NCI-H1417 treated with DMSO at 0.1 percent for 48 hours (cell line): ENCODE results near the gene C9orf78.

ENCODE experiments used
- DNase-seq: peaks from one replicate; lab custom pipeline; 2025; lab: John Stamatoyannopoulos, UW

Gene C9orf78

GRCh38 chr9:129835128-129835859 is at the start of gene C9orf78, which contains the start of gene USP20:
C9orf78 (minus strand) TSS chr9:129835275; CDS start chr9:129835221, 54 bp downstream.
USP20 (plus strand) TSS chr9:129835458; CDS start chr9:129852556, 17,098 bp downstream.
- DNase-seq, result peak; percentile 85

- peak; percentile 22 for DNase-seq
These were observed 49.3 kb upstream of the C9orf78 start for GRCh38 chr9:129884220-129885017.

GRCh38 chr9:129881547-129882324 is 46.7 kb upstream of the C9orf78 start:
- no peak for DNase-seq

DNA sequence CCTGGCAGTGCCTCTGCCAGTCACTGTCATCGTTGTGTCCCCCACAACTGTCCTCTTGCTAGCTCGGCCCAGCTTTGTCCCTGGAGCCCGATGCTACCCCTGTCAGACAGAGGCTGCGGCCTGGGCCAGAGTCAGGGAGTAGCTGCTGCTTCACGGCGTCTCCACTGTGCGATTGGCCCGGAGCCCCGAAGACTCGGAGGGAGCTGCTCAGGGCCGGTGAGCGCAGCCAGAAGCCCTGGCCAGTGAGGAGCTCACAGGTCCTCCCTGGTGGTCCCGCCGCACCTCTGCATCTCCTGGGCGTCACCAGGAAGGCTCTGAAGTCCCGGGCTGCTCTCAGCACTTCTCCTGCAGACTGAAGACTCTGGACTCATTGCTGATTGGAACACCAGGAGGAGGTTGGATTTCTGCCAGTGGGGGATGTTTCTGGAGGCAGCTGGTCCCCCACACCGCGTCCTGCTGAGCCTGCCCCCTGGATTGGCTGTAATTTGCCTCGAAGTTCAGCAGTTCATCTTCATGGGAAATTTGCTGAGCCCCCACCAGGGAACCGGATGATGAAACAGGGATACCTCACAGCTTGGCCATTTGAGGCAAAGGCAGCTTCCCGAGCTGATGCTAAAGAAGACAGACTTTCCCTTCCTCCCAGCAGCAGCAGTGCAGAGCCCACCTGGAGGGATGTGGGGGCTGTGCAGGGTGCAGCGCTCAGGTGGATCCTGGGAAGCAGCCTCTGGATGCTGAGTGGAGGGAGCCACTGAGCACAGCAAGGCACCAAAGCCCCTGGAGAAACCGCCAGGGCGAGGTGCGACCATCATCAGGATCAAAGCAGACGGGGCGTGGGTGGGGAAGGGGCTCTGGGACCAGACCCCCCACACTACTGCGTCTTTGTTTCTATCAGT is 45.8 kb upstream of the C9orf78 start:
- DNase-seq, result no peak

DNA sequence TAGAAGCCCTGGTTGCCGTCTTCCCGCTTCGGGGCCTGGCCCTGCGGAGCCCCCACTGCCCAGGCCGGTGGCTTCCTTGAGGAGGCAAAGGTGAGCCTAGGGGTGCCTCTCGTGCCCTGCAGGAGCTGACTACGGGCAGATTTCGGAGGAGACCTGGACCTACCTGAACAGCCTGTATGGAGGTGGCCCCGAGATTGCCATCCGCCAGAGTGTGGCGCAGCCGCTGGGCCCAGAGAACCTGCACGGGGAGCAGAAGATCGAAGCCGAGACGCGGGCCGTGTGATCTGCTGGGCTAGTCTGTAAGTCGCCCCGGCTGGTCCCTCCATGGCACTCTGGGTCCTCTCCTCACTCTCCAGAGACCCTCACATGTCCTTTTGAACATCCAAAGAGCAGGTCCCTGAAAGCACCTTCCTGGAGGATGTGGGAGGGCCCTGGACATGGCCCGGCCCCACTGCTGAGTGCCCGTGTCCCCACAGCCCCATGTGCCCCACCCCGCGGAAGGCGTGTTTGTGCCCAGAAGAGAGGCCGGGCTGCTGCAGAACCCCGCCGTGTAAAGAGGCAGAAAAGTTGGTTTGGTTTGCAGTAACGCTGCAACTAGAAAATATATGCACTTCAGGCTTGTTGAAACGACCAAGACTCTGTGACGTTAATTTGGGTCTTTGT is 45.0 kb upstream of the C9orf78 start:
- DNase-seq, result no peak

DNA sequence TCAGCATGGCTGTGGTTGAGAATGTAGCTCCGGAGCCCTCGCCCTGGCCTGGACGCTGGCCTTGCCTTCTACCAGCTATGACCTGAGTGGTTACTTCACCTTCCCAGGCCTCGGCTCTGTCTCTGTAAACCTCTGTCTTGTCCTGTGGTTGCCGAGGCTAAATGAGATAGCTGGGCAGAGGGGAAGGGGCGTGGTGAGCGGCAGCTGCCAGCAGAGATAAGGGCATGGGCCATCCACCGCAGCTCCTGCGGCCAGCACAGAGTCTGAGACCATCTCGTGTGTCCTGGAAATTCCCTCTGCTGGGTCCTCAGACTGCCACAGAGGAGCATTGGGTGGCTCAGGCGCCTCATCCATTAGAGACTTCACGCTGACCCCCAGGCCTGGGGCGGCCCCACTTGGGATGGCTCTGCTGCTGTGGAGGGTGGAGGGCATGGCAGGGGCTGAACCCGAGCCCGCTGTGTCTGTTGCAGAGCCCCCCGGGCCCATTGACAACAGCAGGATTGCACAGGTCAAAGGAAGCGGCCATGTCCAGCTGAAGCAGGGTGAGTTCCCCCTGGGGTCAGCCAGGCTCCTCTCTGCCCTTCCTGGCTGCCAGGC is 44.1 kb upstream of the C9orf78 start:
- DNase-seq, result no peak

- no peak for DNase-seq
These were observed 43.2 kb upstream of the C9orf78 start for GRCh38 chr9:129878291-129878690.

GRCh38 chr9:129876815-129877214 is 41.7 kb upstream of the C9orf78 start:
- no peak for DNase-seq

- no peak for DNase-seq
These were observed 40.8 kb upstream of the C9orf78 start for GRCh38 chr9:129875687-129876395.

DNA sequence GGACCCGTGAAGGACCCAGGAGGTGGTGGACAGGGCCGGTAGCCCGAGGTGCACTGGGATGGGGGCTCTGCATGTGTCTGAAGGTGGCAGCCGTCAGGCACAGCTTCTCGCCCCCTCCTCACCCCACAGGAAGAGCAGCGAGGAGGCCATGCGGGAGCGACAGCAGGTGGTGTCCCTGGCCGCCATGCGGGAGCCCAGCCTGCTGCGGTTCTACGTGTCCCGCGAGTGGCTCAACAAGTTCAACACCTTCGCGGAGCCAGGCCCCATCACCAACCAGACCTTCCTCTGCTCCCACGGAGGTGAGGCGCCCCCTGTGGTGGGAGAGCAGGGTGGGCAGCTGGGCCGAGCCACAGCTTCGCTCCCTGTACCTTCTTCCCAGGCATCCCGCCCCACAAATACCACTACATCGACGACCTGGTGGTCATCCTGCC is 40.1 kb upstream of the C9orf78 start:
- no peak for DNase-seq

- no peak for DNase-seq
These were observed 39.4 kb upstream of the C9orf78 start for GRCh38 chr9:129874261-129875101.

DNA sequence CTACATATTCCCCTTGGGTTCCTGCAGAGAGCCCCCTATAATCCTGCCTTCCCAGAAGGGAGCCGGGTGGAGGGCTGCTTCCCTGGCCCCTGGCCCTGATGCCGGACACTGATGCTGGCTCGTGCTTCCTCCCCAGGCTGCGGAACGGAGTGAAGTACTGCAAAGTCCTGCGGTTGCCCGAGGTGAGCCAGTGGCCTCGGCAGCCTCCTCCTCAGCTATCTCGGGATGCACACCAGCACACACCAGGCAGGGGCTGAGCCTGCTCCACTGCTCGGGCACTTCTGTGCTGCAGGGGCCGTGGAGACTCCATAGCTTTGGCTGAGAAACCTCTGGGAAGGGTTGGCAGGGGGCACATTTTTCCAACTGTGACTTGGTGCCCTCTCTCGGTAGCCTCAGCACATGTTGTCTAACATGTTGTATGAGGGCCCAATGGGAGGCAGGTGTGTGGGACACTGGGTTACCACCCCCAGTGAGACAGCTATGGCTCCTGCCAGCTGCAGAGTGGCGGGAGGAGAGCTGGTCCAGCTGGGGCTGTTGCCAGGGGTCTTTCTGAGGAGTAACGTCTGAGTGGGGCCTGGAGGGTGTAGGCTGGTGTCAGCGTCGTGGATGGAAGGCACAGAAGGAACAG is 38.6 kb upstream of the C9orf78 start:
- DNase-seq, result no peak

DNA sequence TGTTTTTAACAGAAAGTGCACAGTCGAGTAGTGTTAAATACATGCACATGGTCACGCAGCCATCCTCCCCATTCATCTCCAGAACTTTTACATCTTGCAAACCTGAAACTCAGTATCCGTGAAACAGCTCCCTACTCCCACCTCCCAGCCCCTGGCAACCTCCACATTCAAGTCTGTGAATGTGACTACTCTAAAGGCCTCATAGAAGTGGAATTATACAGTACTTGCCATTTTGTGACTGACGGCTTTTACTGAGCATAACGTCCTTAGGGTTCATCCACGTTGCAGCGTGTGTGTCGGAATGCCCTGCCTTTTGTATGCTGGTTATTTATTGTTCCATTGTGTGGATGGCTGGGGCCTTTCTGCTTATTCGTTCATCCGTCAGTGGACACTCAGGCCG is 36.0 kb upstream of the C9orf78 start:
- DNase-seq, result no peak

GRCh38 chr9:129869585-129870501 is 34.8 kb upstream of the C9orf78 start:
- no peak for DNase-seq

DNA sequence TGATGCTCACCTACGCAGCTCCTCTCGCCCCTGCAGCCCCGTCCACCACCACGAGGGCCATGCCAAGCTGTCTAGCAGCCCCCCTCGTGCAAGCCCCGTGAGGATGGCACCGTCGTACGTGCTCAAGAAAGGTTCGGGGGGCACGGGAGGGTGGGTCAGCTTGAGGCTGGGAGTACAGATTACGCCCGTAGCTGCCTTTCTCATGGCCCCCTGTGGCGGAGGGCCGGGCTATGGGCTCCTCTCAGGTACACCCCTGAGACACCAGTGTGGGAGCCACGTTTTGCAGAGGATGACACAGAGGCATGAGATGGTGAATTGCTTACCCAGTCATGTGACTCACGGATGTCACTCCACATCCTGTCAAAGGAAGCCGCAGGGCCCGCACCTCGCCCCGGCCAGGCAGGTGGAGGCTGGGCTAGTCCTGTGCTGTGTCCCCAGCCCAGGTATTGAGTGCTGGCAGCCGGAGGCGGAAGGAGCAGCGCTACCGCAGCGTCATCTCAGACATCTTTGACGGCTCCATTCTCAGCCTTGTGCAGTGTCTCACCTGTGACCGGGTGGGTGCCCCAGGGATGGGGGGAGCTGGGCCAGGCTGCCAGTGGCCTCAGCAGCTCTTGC is 33.9 kb upstream of the C9orf78 start:
- no peak for DNase-seq

DNA sequence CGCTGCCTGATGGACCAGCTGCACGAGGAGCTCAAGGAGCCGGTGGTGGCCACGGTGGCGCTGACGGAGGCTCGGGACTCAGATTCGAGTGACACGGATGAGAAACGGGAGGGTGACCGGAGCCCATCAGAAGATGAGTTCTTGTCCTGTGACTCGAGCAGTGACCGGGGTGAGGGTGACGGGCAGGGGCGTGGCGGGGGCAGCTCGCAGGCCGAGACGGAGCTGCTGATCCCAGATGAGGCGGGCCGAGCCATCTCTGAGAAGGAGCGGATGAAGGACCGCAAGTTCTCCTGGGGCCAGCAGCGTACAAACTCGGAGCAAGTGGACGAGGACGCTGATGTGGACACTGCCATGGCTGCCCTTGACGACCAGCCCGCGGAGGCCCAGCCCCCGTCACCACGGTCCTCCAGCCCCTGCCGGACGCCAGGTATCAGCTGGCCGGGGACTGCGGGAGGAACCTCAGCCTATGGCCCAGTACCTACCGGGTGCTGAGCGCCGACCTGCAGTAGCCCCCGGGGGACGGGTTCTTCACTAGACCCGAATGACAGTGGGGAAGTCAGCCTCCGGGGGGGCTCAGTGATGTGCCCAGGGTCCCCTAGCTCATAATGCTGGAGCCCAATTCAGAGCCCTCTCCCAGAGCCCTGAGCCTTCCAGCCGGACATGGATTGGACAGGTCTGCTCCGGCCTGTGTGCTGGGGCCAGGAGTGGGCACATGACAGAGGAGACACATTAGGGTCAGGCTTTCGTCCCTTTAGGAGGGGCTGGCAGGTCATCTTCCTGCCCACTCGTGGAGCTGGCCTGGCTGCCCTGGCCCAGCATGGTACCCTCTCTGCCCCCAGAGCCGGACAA is 33.2 kb upstream of the C9orf78 start:
- DNase-seq, result no peak
